Measurements from ENCODE around the gene SURF4.

DNA sequence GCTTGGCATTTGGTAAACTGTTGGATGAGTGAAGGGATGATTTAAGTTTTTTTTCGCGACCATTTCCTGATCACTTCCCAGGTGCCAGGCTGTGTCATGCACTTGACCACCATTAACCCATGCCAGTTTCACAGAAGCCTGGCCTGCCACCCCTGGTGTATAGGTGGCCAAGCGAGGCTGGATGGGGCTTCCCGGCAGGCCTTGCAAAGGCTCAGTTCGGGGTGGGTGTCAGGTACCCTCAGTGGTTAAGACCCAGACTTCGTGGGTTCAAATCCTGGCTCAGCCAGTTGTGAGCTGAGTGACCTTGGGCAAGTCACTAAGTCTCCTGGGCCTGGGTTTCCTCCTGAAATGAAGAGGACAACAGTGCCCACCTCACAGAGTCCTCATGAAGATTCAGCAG lies 30.3 kb downstream of the SURF4 start:
- no peak for TF ChIP-seq CTCF (conservative IDR thresholded peaks at IDR 0.05; ENCODE audit: low read length)
- no peak for TF ChIP-seq EZH2phosphoT487 (IDR thresholded peaks at IDR 0.05; ENCODE audit: borderline replicate concordance)

Measured in Loucy (cell line).